LNCAP (cell line): ENCODE measurements around the gene THSD7A.

Experiments
- TF ChIP-seq, protein P1 (sequence below): fragments of 450-650 bp; IDR thresholded peaks from 2 replicates; pipeline ENCODE4 v1.5.1; 2017; ENCODE audit warnings: mild to moderate bottlenecking

THSD7A gene

GRCh38 chr7:11760372-11760771 is 71.6 kb downstream of the THSD7A start:
- TF ChIP-seq, protein P1, sequence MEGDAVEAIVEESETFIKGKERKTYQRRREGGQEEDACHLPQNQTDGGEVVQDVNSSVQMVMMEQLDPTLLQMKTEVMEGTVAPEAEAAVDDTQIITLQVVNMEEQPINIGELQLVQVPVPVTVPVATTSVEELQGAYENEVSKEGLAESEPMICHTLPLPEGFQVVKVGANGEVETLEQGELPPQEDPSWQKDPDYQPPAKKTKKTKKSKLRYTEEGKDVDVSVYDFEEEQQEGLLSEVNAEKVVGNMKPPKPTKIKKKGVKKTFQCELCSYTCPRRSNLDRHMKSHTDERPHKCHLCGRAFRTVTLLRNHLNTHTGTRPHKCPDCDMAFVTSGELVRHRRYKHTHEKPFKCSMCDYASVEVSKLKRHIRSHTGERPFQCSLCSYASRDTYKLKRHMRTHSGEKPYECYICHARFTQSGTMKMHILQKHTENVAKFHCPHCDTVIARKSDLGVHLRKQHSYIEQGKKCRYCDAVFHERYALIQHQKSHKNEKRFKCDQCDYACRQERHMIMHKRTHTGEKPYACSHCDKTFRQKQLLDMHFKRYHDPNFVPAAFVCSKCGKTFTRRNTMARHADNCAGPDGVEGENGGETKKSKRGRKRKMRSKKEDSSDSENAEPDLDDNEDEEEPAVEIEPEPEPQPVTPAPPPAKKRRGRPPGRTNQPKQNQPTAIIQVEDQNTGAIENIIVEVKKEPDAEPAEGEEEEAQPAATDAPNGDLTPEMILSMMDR: no peak

- TF ChIP-seq, protein P1: no peak
These were observed 73.3 kb downstream of the THSD7A start for GRCh38 chr7:11758627-11759111.

- TF ChIP-seq, protein P1: no peak
These were observed 74.8 kb downstream of the THSD7A start for GRCh38 chr7:11757153-11757552.

DNA sequence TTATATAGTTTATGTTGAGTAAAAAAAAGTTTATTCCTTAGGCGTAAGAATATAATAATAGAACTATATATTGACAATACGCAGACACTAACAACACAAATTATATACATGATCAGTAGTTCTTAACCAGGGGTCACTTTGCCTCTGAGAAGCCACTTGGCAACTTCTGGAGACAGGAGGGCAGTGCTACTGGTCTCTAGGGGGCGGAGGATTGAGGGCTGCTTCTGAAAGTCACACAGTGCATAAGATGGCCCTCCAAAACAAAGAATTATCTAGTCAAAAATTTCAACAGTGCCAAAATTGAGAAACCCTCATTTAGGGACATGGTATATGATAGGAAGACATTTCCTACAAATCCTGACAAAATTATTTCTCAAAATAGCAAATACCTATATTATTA is 77.1 kb downstream of the THSD7A start:
- TF ChIP-seq, protein P1: no peak

DNA sequence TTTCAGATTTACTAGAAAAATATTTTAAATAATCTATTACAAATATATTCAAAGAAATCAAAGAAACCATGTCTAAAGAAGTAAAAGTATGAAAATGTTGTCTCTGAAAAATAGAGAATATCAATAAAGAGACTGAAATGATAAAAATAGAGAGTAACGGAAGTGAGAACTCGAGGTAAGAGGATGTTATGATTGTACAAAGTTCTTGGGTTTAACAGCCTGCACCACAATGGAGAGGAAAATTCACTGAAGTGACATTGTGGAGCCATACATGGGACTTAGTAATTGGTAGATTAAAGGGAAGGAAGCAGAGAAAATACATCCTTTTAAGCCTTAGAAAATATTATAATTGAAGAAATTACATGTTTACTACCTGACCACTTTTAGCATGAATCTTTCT is 77.9 kb downstream of the THSD7A start:
- TF ChIP-seq, protein P1: no peak

DNA sequence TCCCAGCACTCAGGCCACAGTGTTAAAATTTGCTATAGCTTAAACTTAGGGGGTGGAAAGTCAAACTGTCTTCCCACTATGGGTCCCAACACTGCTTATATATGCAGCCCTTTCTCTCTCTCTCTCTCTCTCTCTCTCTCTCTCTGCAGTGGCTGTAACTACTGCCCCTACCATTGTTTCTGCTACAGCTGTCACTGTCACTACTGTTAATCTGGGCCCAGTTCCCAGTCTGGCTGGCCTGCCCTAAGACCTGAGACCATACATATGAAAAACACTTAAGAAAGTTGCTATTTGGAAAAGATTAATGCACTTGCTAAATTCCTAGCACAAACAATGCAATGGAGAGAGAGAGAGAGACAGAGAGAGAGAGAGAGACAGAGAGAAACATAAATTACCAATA is 78.6 kb downstream of the THSD7A start:
- TF ChIP-seq, protein P1: no peak

GRCh38 chr7:11751807-11752389 is 80.1 kb downstream of the THSD7A start:
- TF ChIP-seq, protein P1: no peak

DNA sequence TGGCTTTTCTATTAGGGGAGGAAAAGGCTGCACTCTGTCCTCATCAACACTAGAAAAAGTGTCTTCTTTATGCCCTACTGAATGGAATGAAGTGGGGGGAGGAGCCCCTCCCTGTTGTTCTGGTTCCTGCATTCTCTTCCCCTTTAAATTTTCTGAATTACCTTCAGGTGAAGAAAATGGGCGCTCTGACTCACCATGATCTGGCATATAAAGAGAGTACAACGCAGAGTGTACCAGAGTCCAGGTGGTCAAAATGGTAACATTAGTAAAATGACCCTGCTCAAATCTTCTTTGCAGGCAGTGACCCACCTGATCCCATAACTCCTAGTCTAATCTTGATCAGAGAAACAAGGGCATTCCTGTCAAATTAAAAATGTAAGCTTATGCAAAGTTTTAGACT is 80.7 kb downstream of the THSD7A start:
- TF ChIP-seq, protein P1: no peak
